HL-60/S4 treated with retinoic acid at 250 ng/mL for 4 days and 3 days (cell line): ENCODE data around the gene MGAT3.
"Not testable (repeated sequence)": the region's sequence is repeated elsewhere in the genome, so short reads cannot be mapped to it uniquely, and the experiment has no call there.

Experiments used
- in situ Hi-C: fragments of 300-500 bp; cut with MboI; formaldehyde crosslinking; loops from 2 replicates; pipeline ENCODE4 v1.7.0; 2022; ENCODE audit warnings: low sequenced_read_pairs

Gene MGAT3

GRCh38 chr22:39489094-39490068 is 32.6 kb downstream of the MGAT3 start:
- in situ Hi-C loops, result no loop called here

GRCh38 chr22:39490135-39490798 is 33.5 kb downstream of the MGAT3 start:
- in situ Hi-C loops, result no loop called here

- in situ Hi-C loops, result no loop called here
Observed at GRCh38 chr22:39490966-39491680, 34.3 kb downstream of the MGAT3 start.

GRCh38 chr22:39491696-39492095 is 34.9 kb downstream of the MGAT3 start:
- in situ Hi-C loops, result no loop called here

GRCh38 chr22:39492186-39492585 is 35.4 kb downstream of the MGAT3 start:
- in situ Hi-C loops, result no loop called here

GRCh38 chr22:39493759-39494158 is 36.9 kb downstream of the MGAT3 start:
- in situ Hi-C loops, result no loop called here

GRCh38 chr22:39494471-39495120 is 37.8 kb downstream of the MGAT3 start:
- in situ Hi-C loops, result no loop called here

- in situ Hi-C loops, result no loop called here
Observed at GRCh38 chr22:39496131-39496838, 39.5 kb downstream of the MGAT3 start.

GRCh38 chr22:39497429-39497828 is 40.6 kb downstream of the MGAT3 start:
- in situ Hi-C loops, result no loop called here

GRCh38 chr22:39498368-39498767 is 41.6 kb downstream of the MGAT3 start:
- in situ Hi-C loops, result no loop called here

- in situ Hi-C loops, result no loop called here
Observed at GRCh38 chr22:39498802-39499201, 42.0 kb downstream of the MGAT3 start.

GRCh38 chr22:39500101-39500500 is 43.3 kb downstream of the MGAT3 start:
- in situ Hi-C loops, result no loop called here

GRCh38 chr22:39501644-39502108 is 44.9 kb downstream of the MGAT3 start:
- in situ Hi-C loops, result no loop called here

GRCh38 chr22:39502109-39502788 is 45.4 kb downstream of the MGAT3 start, which contains the start of gene MIEF1:
Gene MIEF1 (plus strand): TSS chr22:39502290. CDS start chr22:39511295, 9,005 bp downstream.
- in situ Hi-C loops, result no loop called here

GRCh38 chr22:39502789-39503409 is 46.1 kb downstream of the MGAT3 start:
- in situ Hi-C loops, result no loop called here

- in situ Hi-C loops, result no loop called here
Observed at GRCh38 chr22:39503630-39504029, 46.8 kb downstream of the MGAT3 start.

GRCh38 chr22:39504071-39504470 is 47.3 kb downstream of the MGAT3 start:
- in situ Hi-C loops, result no loop called here

GRCh38 chr22:39507021-39507420 is 50.2 kb downstream of the MGAT3 start:
- in situ Hi-C loops, result not testable (repeated sequence)

GRCh38 chr22:39508393-39508792 is 51.6 kb downstream of the MGAT3 start:
- in situ Hi-C loops, result no loop called here
